CD4-positive, alpha-beta T cell treated with Interleukin-6 at 100 ng/mL for 8 hours (primary cell): Measurements from ENCODE around the gene TMEM273.
A peak's percentile ranks its signal among the peaks of the same experiment; 100 is the strongest.

Experiments
- DNase-seq: peaks from one replicate; pipeline ENCODE4 v3.0.0-alpha.2; 2020; ENCODE audit warnings: mixed read lengths, low spot score

The TMEM273 gene, protein sequence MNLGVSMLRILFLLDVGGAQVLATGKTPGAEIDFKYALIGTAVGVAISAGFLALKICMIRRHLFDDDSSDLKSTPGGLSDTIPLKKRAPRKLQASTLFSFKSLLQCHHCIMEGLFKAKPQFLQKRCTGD

GRCh38 chr10:49187950-49188761 is at the start of gene TMEM273:
Gene TMEM273 (minus strand): TSS chr10:49188391. CDS start chr10:49188336, 55 bp downstream.
- peak; percentile 50 for DNase-seq

DNA sequence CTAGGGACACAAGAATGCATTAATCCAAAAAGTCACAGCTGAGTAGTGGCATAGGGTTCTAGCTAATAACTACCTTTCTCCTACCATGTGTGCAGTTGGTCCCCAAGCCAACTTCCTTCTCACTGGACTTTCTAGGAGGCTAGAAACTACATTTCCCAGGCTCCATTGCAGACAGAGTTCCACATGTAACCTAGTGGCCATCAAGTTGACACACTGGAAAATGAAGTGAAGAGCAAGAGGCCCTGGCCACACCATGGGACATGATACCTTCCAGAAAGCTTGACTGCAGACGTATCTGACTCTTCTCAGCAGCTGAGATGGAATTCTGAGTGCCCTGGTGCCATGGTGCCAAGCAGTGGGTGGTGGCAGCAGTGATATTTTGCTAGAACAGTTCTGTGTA is 49.8 kb upstream of the TMEM273 start:
- DNase-seq = no peak

DNA sequence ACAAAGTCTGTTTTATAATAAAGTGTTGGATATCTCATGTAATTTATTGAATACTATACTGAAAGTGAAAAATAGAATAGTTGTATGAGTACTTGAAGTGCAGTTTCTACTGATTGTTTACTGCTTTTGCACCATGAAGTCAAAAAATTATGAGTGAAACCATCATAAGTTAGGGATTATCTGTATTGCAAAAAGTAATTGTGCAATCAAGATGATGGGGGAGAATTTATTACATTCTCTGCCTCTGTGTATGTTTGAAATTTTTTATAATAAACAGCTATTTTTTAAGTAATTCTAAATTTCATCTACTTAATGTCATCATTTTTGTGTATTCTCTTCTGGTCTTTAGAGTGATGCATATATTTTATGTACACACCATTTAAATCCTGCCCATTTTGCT is 47.2 kb upstream of the TMEM273 start:
- DNase-seq = no peak

DNA sequence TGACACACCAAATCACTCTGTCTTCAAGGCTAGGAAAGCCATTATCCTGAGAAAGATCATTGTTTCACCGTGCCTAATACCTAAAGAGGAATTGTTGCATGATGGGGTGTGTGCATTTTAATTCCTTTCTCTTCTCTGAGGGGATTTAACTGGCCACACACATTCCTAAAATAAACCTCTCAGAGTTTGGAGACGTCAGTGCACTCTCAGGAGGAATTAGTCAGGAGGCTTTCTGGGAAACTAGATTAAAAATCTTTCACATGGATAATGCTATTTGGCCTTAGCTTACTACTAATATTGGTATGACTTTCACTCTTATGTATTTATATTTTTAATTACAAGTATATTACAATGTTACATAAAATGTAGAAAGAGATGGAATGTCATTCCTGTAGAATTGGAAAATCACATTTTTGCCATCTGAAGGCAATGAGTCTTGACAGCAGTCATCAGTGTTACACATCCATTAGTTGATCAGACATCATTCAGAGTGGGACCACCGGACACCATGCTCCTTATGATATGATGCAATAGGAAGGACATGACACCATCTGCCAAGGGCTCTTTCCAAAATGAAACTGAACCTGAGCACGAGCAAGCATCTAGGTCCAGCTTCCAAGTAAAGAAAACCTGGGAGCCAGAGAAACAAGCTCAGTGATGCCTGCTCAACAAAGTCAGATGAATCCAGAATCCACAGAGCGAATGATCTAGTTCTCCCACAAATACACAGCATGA is 43.1 kb upstream of the TMEM273 start:
- no peak for DNase-seq

DNA sequence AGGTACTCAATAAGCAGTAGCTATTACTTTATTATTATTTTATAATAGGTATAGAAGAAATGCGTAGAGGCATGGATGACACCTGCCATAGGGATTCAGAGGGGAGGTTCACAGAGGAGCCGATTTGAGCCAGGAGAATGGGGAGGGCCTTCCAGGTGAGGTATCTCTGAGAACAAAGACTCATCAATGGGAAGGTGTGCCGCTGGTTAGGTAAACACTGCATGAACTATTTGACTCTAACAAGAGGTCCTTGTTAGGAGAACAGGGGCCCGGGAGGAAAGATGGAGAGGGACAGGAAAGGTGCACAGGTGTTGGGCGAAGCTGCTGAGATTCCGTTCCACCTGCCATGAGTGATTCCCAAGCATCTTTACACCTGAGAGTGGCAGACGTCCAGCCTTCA is 41.8 kb upstream of the TMEM273 start:
- no peak for DNase-seq

GRCh38 chr10:49228677-49229076 is 40.5 kb upstream of the TMEM273 start:
- no peak for DNase-seq

- DNase-seq = no peak
Observed at GRCh38 chr10:49227406-49227805, 39.2 kb upstream of the TMEM273 start.

- no peak for DNase-seq
Observed at GRCh38 chr10:49226594-49226993, 38.4 kb upstream of the TMEM273 start.

- DNase-seq = no peak
Observed at GRCh38 chr10:49225218-49225876, 37.2 kb upstream of the TMEM273 start.

DNA sequence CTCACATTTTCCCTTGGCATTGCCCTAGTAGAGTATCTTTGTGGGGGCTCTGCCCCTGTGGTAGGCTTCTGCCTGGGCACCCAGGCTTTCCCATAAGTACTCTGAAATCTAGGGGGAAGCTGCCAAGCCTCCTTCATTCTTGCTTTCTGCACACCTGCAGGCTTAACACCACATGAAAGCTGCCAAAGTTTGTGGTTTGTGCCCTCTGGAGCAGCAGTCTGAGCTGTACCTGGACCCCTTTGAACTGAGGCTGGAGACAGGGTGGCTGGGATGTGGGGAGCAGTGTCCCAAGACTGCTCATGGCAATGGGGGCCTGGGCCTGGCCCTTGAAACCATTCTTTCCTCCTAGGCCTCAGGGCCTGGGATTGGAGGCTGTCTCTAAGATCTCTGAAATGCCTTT is 35.0 kb upstream of the TMEM273 start:
- no peak for DNase-seq

- no peak for DNase-seq
Observed at GRCh38 chr10:49222170-49222569, 34.0 kb upstream of the TMEM273 start.

- DNase-seq = no peak
Observed at GRCh38 chr10:49220679-49221078, 32.5 kb upstream of the TMEM273 start.

GRCh38 chr10:49220031-49220430 is 31.8 kb upstream of the TMEM273 start:
- DNase-seq = no peak

- DNase-seq = no peak
Observed at GRCh38 chr10:49219248-49219647, 31.1 kb upstream of the TMEM273 start.

GRCh38 chr10:49218480-49218879 is 30.3 kb upstream of the TMEM273 start:
- no peak for DNase-seq

- DNase-seq = no peak
Observed at GRCh38 chr10:49217645-49218044, 29.5 kb upstream of the TMEM273 start.

DNA sequence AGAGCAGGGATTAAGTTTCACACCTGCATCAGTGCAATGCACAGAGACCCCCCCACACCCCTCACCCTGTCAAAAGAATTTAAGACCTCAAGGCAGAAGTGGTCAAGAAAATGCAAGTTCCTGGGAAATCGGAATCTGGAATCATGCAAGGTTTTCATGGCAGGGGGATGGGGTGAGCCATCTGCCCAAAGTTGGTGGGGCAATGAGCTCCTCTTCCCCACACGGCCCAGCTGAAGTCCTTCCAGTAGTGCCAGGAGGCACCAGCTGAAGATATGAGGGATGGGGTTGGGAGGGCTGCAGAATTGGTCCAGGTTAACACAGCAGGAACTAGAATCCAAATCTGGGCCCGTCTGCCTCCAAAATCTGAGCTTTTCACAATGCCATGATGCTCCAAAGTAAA is 25.0 kb upstream of the TMEM273 start:
- no peak for DNase-seq

- no peak for DNase-seq
Observed at GRCh38 chr10:49212783-49213182, 24.6 kb upstream of the TMEM273 start.

DNA sequence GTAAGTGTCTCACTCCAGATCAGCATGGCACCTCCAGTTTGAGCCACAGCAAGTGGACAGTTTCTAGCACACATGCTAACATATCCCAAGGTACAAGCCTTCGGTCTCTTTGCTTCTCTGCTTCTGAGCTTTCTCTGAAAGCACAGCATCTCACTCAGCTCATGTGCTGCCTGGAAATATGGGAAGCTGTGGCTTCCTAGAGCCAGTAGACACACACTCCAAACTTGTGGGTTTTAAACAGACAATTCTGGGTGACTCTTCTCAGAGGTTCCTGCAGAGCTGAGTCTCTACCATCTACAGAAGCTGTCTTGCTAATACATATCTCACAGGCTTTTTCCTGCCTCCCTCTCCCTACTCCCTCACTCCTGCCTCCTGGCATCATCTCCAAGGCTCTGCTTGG is 23.9 kb upstream of the TMEM273 start:
- DNase-seq = no peak

DNA sequence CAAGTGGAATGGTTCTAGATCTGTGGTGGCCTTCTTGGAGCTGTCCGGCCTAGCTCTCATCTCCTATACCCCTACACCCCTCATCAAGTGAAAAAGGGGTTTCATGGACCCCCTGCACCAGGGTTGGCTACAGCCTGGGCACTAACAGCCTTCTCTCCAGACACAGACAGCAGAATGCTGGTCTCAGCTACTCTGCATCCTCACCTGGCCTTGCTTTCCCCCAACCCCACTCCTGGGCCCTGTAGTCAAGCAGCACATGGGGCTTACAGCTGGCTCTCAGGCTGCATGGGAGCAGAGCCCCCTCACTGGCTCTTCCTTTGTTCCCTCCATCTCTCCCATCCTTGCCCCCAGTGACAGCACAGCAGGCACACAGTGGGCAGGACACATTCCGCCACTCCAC is 20.8 kb upstream of the TMEM273 start:
- DNase-seq = no peak

GRCh38 chr10:49207936-49208487 is 19.8 kb upstream of the TMEM273 start:
- no peak for DNase-seq

GRCh38 chr10:49207113-49207512 is 18.9 kb upstream of the TMEM273 start:
- no peak for DNase-seq
